HepG2 (cell line): ENCODE results near the gene CYB5D1. TPM values are rescaled to one million over a fixed set of nuclear protein-coding genes. Genes with fewer than 3 reads are reported as not detected.
A peak's percentile ranks its signal among the peaks of the same experiment; 100 is the strongest.

Source experiments
- AKAP8 ChIP-seq: sonication (generic); formaldehyde crosslinking; IDR thresholded peaks from 2 replicates; pipeline ENCODE4 v1.5.1; 2020; ENCODE audit warnings: mild to moderate bottlenecking, missing genetic modification reagents
- ARID4A ChIP-seq: sonication (generic); formaldehyde crosslinking; IDR thresholded peaks from 2 replicates; pipeline ENCODE4 v1.5.0; 2020; ENCODE audit warnings: mild to moderate bottlenecking, missing genetic modification reagents, borderline replicate concordance
- ATF1 ChIP-seq: IDR thresholded peaks from 2 replicates; pipeline ENCODE4 v1.6.1; 2016; ENCODE audit warnings: mild to moderate bottlenecking, control low read depth
- ELK4 ChIP-seq: sonication (generic); formaldehyde crosslinking; IDR thresholded peaks from 2 replicates; pipeline ENCODE4 v1.9.0; 2021; ENCODE audit warnings: missing genetic modification reagents, borderline replicate concordance
- GFI1 ChIP-seq: sonication (generic); formaldehyde crosslinking; IDR thresholded peaks from 2 replicates; pipeline ENCODE4 v1.5.0; 2020; ENCODE audit warnings: missing genetic modification reagents, mild to moderate bottlenecking, borderline replicate concordance
- HNF4G ChIP-seq, 2 experiments: sonication (generic) in 1 of 2; formaldehyde crosslinking in 1 of 2; IDR thresholded peaks; 2 replicates each; pipeline versions ENCODE4 v1.4.0 to v1.6.1; 2011 to 2020; ENCODE audit warnings: borderline replicate concordance in 2 of 2, low read depth in 2 of 2, mild to moderate bottlenecking in 2 of 2, low read length in 1 of 2, missing genetic modification reagents in 1 of 2, moderate library complexity in 1 of 2
- IKZF4 ChIP-seq: sonication (generic); formaldehyde crosslinking; IDR thresholded peaks from 2 replicates; pipeline ENCODE4 v1.5.1; 2020; ENCODE audit warnings: borderline replicate concordance, mild to moderate bottlenecking, low read depth, missing genetic modification reagents; ENCODE audit errors: not compliant biosample characterization
- KDM2A ChIP-seq: sonication (generic); formaldehyde crosslinking; IDR thresholded peaks from 2 replicates; pipeline ENCODE4 v1.4.0; 2020; ENCODE audit warnings: low read depth, missing genetic modification reagents, borderline replicate concordance
- MEIS2 ChIP-seq: sonication (generic); formaldehyde crosslinking; IDR thresholded peaks from 2 replicates; pipeline ENCODE4 v1.9.0; 2021; ENCODE audit warnings: mild to moderate bottlenecking, missing genetic modification reagents
- TAF15 ChIP-seq: fragments of 200-400 bp; formaldehyde crosslinking; IDR thresholded peaks from one replicate; pipeline ENCODE4 v1.6.1; 2018; ENCODE audit warnings: mild to moderate bottlenecking, low read depth, low read length; ENCODE audit not compliant: poor library complexity, severe bottlenecking
- YEATS4 ChIP-seq: sonication (generic); formaldehyde crosslinking; IDR thresholded peaks from 2 replicates; pipeline ENCODE4 v1.4.0; 2020; ENCODE audit warnings: missing genetic modification reagents, borderline replicate concordance
- ZNF274 ChIP-seq: sonication (generic); formaldehyde crosslinking; IDR thresholded peaks from 2 replicates; pipeline ENCODE4 v1.5.1; 2020; ENCODE audit warnings: mild to moderate bottlenecking, missing genetic modification reagents
- ZNF350 ChIP-seq: sonication (generic); formaldehyde crosslinking; IDR thresholded peaks from 2 replicates; pipeline ENCODE4 v1.4.0; 2020; ENCODE audit warnings: mild to moderate bottlenecking, low read depth, missing genetic modification reagents, borderline replicate concordance
- polyA plus RNA-seq, 8 experiments: library from polyadenylated mRNA; depleted of rRNA in 3 of 8; stranded (reverse) in 7 of 8; unstranded in 1 of 8; fragments of >200 nt; fragmentation: Illumina TruSeq in 4 of 8; extraction: Trizol in 4 of 8; gene quantifications; 2 replicates each; pipeline versions ENCODE4 v1.2.1 to v1.2.3, GENCODE V29; 2011 to 2016; ENCODE audit warnings: low read depth in 4 of 8, missing spikeins in 1 of 8, mixed read lengths in 1 of 8; ENCODE audit not compliant: insufficient read depth in 1 of 8
- total RNA-seq, 5 experiments: library from RNA; depleted of rRNA; stranded (reverse); fragments of >200 nt; fragmentation: Illumina TruSeq; extraction: Trizol; gene quantifications; 2 replicates each; pipeline ENCODE4 v1.2.3, GENCODE V29; 2016; ENCODE audit warnings: low read depth in 1 of 5
- TF ChIP-seq, protein P1 (sequence below): sonication (generic); formaldehyde crosslinking; IDR thresholded peaks from 2 replicates; pipeline ENCODE4 v1.4.0; 2020; ENCODE audit warnings: mild to moderate bottlenecking, missing genetic modification reagents, borderline replicate concordance

CYB5D1 gene
- total and polyA plus RNA-seq, 2 of the 13 experiments (the other 11 are each of a cell fraction or from before 2014, with no cell fraction given) = 8.9 to 17.0 TPM

DNA sequence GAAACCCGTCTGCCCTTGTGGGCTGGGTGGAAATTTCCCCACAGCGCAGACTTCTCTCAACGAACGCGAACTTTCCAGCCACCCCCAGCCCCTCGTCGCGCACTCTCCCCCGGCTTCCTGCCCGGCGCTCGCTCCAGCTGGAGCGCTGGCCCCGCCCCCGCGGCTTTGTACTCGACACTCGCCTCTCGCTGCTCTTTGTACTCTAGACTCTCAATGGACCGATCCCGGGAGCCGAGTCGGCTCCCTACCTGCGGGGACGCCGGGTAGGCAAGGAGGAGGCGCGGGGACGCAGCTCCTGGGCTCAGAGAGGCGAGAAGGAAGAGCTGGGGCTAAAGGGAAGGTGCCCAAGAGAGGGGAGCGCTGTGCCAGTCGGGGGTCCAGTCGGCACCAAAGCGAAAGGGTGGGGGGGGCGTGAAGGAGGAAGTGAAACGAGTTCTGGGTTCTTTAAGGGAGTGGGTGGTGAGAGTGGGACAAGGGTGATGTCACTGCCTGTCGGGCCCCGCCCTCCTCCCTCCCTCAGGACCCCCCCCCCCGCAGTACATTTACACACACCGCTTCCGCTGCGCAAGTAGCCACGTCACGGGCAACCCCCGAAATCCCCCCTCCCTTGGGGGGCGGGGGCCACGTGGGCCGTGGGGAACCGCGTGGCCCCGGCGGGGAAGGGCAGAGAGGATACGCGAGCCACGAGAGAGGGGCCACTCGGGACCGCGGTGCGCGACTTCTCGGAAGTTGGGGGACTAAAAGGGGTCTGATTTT is 14.1 kb upstream of the CYB5D1 start (continued):
- peak; percentile 76 for TF ChIP-seq IKZF4
- no peak for TF ChIP-seq ZNF350
- peak; percentile 85; the same call in 1 of the 2 replicates for TF ChIP-seq ZNF274 (CRISPR knock-in tag)
- peak; percentile 85 for TF ChIP-seq HNF4G (IDR thresholded peaks at IDR 0.05; ENCODE audit: borderline replicate concordance, low read depth, low read length)
- no peak for TF ChIP-seq HNF4G (CRISPR knock-in tag; IDR thresholded peaks at IDR 0.05; ENCODE audit: borderline replicate concordance, low read depth)
- TF ChIP-seq, protein P1, sequence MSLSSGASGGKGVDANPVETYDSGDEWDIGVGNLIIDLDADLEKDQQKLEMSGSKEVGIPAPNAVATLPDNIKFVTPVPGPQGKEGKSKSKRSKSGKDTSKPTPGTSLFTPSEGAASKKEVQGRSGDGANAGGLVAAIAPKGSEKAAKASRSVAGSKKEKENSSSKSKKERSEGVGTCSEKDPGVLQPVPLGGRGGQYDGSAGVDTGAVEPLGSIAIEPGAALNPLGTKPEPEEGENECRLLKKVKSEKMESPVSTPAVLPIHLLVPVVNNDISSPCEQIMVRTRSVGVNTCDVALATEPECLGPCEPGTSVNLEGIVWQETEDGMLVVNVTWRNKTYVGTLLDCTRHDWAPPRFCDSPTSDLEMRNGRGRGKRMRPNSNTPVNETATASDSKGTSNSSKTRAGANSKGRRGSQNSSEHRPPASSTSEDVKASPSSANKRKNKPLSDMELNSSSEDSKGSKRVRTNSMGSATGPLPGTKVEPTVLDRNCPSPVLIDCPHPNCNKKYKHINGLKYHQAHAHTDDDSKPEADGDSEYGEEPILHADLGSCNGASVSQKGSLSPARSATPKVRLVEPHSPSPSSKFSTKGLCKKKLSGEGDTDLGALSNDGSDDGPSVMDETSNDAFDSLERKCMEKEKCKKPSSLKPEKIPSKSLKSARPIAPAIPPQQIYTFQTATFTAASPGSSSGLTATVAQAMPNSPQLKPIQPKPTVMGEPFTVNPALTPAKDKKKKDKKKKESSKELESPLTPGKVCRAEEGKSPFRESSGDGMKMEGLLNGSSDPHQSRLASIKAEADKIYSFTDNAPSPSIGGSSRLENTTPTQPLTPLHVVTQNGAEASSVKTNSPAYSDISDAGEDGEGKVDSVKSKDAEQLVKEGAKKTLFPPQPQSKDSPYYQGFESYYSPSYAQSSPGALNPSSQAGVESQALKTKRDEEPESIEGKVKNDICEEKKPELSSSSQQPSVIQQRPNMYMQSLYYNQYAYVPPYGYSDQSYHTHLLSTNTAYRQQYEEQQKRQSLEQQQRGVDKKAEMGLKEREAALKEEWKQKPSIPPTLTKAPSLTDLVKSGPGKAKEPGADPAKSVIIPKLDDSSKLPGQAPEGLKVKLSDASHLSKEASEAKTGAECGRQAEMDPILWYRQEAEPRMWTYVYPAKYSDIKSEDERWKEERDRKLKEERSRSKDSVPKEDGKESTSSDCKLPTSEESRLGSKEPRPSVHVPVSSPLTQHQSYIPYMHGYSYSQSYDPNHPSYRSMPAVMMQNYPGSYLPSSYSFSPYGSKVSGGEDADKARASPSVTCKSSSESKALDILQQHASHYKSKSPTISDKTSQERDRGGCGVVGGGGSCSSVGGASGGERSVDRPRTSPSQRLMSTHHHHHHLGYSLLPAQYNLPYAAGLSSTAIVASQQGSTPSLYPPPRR = peak; percentile 49; the same call in 1 of the 2 replicates
- peak; percentile 18; the same call in 1 of the 2 replicates for TF ChIP-seq MEIS2 (CRISPR knock-in tag)
- peak; percentile 43; the same call in 1 of the 2 replicates for TF ChIP-seq YEATS4
- TF ChIP-seq ARID4A (CRISPR knock-in tag) = peak; percentile 82; the same call in 1 of the 2 replicates
- peak; percentile 66 for TF ChIP-seq GFI1
- peak; percentile 42 for TF ChIP-seq AKAP8 (CRISPR knock-in tag)
- 0 out of 2 replicates have a peak, but pooled peaks have one; percentile 35 for TF ChIP-seq ELK4 (CRISPR knock-in tag)
- peak; percentile 75 for TF ChIP-seq ATF1
- TF ChIP-seq TAF15 = peak; percentile 67
- peak; percentile 40; the same call in 1 of the 2 replicates for TF ChIP-seq KDM2A (CRISPR knock-in tag)
